ENCODE results near the gene ALB.

Gene ALB

GRCh38 chr4:73409012-73409862 is 5.2 kb downstream of the ALB start:
- DNase-seq (ENCODE audit: low spot score), result no peak

- no peak for DNase-seq (ENCODE audit: low spot score)
Observed at GRCh38 chr4:73409978-73410548, 6.0 kb downstream of the ALB start.

GRCh38 chr4:73410916-73411730 is 7.0 kb downstream of the ALB start:
- DNase-seq (ENCODE audit: low spot score), result no peak

GRCh38 chr4:73411731-73412414 is 7.8 kb downstream of the ALB start:
- no peak for DNase-seq (ENCODE audit: low spot score)

- no peak for DNase-seq (ENCODE audit: low spot score)
Observed at GRCh38 chr4:73413294-73413755, 9.2 kb downstream of the ALB start.

- DNase-seq (ENCODE audit: low spot score), result no peak
Observed at GRCh38 chr4:73414936-73415271, 10.8 kb downstream of the ALB start.

GRCh38 chr4:73415807-73416238 is 11.7 kb downstream of the ALB start:
- DNase-seq (ENCODE audit: low spot score), result no peak

GRCh38 chr4:73416423-73417087 is 12.5 kb downstream of the ALB start:
- no peak for DNase-seq (ENCODE audit: low spot score)

DNA sequence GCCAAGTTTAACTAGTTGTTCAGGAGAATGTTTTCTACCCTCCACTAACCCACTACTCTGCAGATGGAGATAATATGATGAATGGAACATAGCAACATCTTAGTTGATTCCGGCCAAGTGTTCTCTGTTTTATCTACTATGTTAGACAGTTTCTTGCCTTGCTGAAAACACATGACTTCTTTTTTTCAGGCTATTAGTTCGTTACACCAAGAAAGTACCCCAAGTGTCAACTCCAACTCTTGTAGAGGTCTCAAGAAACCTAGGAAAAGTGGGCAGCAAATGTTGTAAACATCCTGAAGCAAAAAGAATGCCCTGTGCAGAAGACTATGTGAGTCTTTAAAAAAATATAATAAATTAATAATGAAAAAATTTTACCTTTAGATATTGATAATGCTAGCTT is 13.3 kb downstream of the ALB start:
- DNase-seq (ENCODE audit: low spot score), result no peak

GRCh38 chr4:73417973-73418372 is 13.9 kb downstream of the ALB start:
- DNase-seq (ENCODE audit: low spot score), result no peak

GRCh38 chr4:73418677-73419076 is 14.6 kb downstream of the ALB start:
- no peak for DNase-seq (ENCODE audit: low spot score)

DNA sequence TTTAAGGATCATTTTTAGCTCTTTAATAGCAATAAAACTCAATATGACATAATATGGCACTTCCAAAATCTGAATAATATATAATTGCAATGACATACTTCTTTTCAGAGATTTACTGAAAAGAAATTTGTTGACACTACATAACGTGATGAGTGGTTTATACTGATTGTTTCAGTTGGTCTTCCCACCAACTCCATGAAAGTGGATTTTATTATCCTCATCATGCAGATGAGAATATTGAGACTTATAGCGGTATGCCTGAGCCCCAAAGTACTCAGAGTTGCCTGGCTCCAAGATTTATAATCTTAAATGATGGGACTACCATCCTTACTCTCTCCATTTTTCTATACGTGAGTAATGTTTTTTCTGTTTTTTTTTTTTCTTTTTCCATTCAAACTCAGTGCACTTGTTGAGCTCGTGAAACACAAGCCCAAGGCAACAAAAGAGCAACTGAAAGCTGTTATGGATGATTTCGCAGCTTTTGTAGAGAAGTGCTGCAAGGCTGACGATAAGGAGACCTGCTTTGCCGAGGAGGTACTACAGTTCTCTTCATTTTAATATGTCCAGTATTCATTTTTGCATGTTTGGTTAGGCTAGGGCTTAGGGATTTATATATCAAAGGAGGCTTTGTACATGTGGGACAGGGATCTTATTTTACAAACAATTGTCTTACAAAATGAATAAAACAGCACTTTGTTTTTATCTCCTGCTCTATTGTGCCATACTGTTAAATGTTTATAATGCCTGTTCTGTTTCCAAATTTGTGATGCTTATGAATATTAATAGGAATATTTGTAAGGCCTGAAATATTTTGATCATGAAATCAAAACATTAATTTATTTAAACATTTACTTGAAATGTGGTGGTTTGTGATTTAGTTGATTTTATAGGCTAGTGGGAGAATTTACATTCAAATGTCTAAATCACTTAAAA is 15.3 kb downstream of the ALB start:
- no peak for DNase-seq (ENCODE audit: low spot score)

DNA sequence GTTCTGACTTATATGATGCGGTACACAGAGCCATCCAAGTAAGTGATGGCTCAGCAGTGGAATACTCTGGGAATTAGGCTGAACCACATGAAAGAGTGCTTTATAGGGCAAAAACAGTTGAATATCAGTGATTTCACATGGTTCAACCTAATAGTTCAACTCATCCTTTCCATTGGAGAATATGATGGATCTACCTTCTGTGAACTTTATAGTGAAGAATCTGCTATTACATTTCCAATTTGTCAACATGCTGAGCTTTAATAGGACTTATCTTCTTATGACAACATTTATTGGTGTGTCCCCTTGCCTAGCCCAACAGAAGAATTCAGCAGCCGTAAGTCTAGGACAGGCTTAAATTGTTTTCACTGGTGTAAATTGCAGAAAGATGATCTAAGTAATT is 16.5 kb downstream of the ALB start:
- DNase-seq (ENCODE audit: low spot score), result no peak

GRCh38 chr4:73421708-73422457 is 17.8 kb downstream of the ALB start:
- no peak for DNase-seq (ENCODE audit: low spot score)

DNA sequence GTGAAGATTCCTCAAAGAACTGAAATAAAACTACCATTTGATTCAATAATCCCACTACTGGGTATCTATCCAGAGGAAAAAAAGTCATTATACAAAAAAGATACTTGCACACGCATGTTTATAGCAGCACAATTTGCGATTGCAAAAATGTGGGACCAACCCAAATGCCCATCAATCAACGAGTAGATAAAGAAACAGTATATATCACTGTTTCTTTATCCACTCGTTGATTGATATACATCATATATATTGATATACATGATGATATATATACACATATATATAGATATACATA is 18.3 kb downstream of the ALB start:
- DNase-seq (ENCODE audit: low spot score), result no peak

DNA sequence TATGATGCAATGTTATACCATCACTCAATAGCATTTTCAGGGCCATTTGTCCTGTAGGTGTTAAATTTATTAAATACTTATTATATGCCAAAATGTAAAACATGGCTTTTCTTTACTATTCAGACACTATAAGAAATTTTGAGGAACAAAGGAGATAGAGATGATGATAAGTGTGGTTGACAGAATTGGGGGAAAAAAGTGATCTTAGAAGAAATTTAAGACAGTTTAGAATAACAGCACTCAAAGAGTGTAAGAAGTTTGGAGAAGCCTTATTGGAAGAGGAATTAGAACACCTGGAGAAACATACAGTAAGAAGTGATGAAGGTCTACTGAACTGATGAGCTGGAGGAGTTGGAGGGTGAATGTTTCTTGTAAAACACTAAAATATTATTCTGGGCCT is 19.1 kb downstream of the ALB start:
- DNase-seq (ENCODE audit: low spot score), result no peak

GRCh38 chr4:73426666-73427065 is 22.6 kb downstream of the ALB start:
- DNase-seq (ENCODE audit: low spot score), result no peak

- DNase-seq (ENCODE audit: low spot score), result no peak
Observed at GRCh38 chr4:73429118-73429517, 25.0 kb downstream of the ALB start.

- DNase-seq (ENCODE audit: low spot score), result no peak
Observed at GRCh38 chr4:73429826-73430587, 25.9 kb downstream of the ALB start.
